Spleen (tissue), 7 donors: ENCODE data around the gene NLGN1.

Experiments
- POLR2A ChIP-seq, 3 donors: fragments of 450-650 bp; IDR thresholded peaks; one replicate each; pipeline ENCODE4 v1.5.1; 2017; ENCODE audit warnings: antibody characterized with exemption in 3 of 3, mild to moderate bottlenecking in 1 of 3
- TF ChIP-seq, protein P1 (sequence below), 11 experiments: fragments of 200-600 bp in 7 of 11; fragments of 450-650 bp in 4 of 11; sonication (generic) in 4 of 11; IDR thresholded peaks in 8 of 11; conservative IDR thresholded peaks in 3 of 11; 1 replicate in 7 of 11; 2 replicates in 4 of 11; pipeline versions ENCODE4 v1.4.0 to v1.8.0; 2016 to 2021; ENCODE audit warnings: antibody characterized with exemption in 11 of 11, inconsistent platforms in 4 of 11, mild to moderate bottlenecking in 1 of 11
- donor health status: DM: no; HTN: no; CAD: no; lungs with moderate emphysema.
- donor health status: DM: no; HTN: no; CAD: no.
- donor health status: DM: no; HTN: no; CAD: no.

DNA sequence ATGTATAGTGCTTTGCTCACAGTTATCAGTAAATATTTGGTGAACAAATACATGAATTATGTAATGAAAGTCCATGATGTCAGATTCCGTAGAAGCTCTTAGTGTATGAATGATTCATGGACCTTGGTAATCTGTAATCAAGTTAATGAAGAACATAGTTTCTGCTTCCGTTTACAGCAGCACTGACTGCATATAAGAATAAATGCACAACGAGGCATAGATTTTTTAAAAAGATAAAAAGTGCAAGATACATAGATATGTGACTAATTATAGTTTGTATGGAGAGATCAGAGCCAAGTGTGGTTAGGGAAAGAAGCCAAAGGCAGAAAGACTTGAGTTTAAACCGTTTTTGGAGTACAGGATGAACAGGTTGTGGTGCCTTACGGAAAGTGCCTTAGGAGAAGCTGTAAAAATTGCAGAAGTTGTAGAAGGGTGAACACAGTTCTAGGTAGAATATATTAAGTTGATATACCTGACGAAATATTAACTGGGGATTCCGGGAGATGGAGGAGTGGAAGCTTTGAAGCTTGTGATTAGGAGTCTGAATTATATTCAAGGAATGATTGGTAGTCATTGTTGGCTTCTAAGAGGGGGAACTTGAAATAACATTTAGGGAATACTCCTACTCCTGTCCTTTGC is 293.1 kb downstream of the NLGN1 start:
- TF ChIP-seq, protein P1, sequence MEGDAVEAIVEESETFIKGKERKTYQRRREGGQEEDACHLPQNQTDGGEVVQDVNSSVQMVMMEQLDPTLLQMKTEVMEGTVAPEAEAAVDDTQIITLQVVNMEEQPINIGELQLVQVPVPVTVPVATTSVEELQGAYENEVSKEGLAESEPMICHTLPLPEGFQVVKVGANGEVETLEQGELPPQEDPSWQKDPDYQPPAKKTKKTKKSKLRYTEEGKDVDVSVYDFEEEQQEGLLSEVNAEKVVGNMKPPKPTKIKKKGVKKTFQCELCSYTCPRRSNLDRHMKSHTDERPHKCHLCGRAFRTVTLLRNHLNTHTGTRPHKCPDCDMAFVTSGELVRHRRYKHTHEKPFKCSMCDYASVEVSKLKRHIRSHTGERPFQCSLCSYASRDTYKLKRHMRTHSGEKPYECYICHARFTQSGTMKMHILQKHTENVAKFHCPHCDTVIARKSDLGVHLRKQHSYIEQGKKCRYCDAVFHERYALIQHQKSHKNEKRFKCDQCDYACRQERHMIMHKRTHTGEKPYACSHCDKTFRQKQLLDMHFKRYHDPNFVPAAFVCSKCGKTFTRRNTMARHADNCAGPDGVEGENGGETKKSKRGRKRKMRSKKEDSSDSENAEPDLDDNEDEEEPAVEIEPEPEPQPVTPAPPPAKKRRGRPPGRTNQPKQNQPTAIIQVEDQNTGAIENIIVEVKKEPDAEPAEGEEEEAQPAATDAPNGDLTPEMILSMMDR (IDR thresholded peaks at IDR 0.05 in 8 of 11, conservative IDR thresholded peaks at IDR 0.05 in 3 of 11) = no peak
- TF ChIP-seq POLR2A (IDR thresholded peaks at IDR 0.05) = no peak
